ENCODE data around the gene SLBP. TPM values are rescaled to one million over a fixed set of nuclear protein-coding genes. Genes with fewer than 3 reads are reported as not detected.

The SLBP gene
- total and polyA plus RNA-seq, 2 donors (not counting 3 experiments of a cell fraction or from before 2014, with no cell fraction given): 48.3 to 63.1 TPM

DNA sequence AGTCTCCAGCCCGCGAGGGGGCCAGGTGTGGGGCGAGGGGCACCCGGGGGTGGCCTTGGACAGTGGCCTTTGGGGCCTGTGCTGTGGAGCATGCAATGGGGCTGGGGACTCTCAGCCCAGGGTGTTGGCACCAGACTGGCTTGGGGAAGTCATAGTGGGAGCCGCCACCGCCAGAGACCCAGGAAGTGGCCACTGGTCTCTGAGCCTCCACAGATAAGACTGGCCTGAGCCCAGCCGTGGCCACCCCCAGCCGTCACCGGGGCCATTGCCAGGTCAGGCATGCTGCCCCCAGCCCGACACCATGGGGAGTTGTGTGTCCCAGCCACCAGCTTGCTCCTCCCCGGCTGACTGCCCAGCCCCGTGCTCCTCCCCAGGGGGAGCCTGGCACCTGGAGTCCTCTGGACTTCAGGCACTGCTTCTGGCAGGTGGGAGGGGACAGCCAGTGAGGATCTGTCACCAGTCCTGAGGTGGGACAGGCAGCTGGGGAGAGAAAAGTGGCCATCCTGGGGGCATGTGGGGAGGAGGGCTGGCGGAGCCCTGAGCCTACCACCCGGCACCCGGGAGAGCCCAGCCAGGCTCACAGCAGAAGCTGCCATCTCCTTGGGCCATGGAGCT lies 41.7 kb upstream of the SLBP start:
- Histone ChIP-seq H3K79me2 (ENCODE audit: control insufficient read depth, insufficient read depth, low read length) (no peaks in the 10 kb centered on the region), H3K27me3 (ENCODE audit: control insufficient read depth in 2 of 2, insufficient read depth in 2 of 2, low read length in 2 of 2) (no peaks in the 10 kb centered on the region), H3K9me1 (replicated peaks; ENCODE audit: control insufficient read depth, extremely low read depth, insufficient read depth, low read length) (no peaks in the 10 kb centered on the region), H3K9me3 (replicated peaks; ENCODE audit: control insufficient read depth, insufficient read depth, low read length) (no peaks in the 10 kb centered on the region), H3K4me1 (ENCODE audit: control insufficient read depth, extremely low read depth, insufficient read depth, low read length) (peaks cover 4% of the 10 kb centered on the region), H3K27ac (ENCODE audit: insufficient read depth, low read depth, low read length) (no peak overlapping the region), H4K20me1 (replicated peaks; ENCODE audit: control insufficient read depth, extremely low read depth, insufficient read depth, low read length) (no peaks in the 10 kb centered on the region), H2AFZ (ENCODE audit: low read depth, low read length) (no peak overlapping the region), H3K4me3 (replicated peaks in 1 of 3; ENCODE audit: insufficient read depth in 1 of 3, low read depth in 1 of 3, low read length in 3 of 3) (no peak overlapping the region), H3K36me3 (ENCODE audit: control insufficient read depth in 2 of 2, extremely low read depth in 1 of 2, insufficient read depth in 2 of 2, low read length in 2 of 2) (no peaks in the 10 kb centered on the region), H3K9ac (replicated peaks; ENCODE audit: extremely low read depth, insufficient read depth, low read length) (no peak overlapping the region), H3K4me2 (ENCODE audit: insufficient read depth, low read length) (no peak overlapping the region)
- intact Hi-C loops (cut with micrococcal nuclease): no loop called here
- TF ChIP-seq, protein P1, sequence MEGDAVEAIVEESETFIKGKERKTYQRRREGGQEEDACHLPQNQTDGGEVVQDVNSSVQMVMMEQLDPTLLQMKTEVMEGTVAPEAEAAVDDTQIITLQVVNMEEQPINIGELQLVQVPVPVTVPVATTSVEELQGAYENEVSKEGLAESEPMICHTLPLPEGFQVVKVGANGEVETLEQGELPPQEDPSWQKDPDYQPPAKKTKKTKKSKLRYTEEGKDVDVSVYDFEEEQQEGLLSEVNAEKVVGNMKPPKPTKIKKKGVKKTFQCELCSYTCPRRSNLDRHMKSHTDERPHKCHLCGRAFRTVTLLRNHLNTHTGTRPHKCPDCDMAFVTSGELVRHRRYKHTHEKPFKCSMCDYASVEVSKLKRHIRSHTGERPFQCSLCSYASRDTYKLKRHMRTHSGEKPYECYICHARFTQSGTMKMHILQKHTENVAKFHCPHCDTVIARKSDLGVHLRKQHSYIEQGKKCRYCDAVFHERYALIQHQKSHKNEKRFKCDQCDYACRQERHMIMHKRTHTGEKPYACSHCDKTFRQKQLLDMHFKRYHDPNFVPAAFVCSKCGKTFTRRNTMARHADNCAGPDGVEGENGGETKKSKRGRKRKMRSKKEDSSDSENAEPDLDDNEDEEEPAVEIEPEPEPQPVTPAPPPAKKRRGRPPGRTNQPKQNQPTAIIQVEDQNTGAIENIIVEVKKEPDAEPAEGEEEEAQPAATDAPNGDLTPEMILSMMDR (IDR thresholded peaks at IDR 0.05; ENCODE audit: extremely low read depth in 1 of 2, insufficient read depth in 1 of 2, low read depth in 1 of 2, low read length in 2 of 2): no peak
- TF ChIP-seq, protein P2, sequence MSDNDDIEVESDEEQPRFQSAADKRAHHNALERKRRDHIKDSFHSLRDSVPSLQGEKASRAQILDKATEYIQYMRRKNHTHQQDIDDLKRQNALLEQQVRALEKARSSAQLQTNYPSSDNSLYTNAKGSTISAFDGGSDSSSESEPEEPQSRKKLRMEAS (IDR thresholded peaks at IDR 0.05; ENCODE audit: insufficient read depth, insufficient read length): no peak
- no peak for TF ChIP-seq GATA2 (IDR thresholded peaks at IDR 0.05; ENCODE audit: insufficient read depth, insufficient read length, low read depth, low read length)
- TF ChIP-seq MYC (IDR thresholded peaks at IDR 0.05; ENCODE audit: low read depth, low read length): no peak
- no peak for TF ChIP-seq EZH2 (IDR thresholded peaks at IDR 0.05; ENCODE audit: borderline replicate concordance, low read depth, low read length, severe bottlenecking)
- no peak for TF ChIP-seq FOS (IDR thresholded peaks at IDR 0.05; ENCODE audit: borderline replicate concordance, insufficient read depth, low read length)
- TF ChIP-seq POLR2AphosphoS5 (IDR thresholded peaks at IDR 0.05; ENCODE audit: insufficient read depth, low read depth, low read length): no peak
- TF ChIP-seq POLR2A (IDR thresholded peaks at IDR 0.05; ENCODE audit: low read depth, low read length): no peak
- TF ChIP-seq JUN (IDR thresholded peaks at IDR 0.05; ENCODE audit: borderline replicate concordance, insufficient read depth, insufficient read length, low read depth): no peak
- dilution Hi-C loops (cut with MboI; ENCODE audit: extremely low pct_ligation_motif_present, low sequenced_read_pairs): no loop called here
- DNase-seq (ENCODE audit: low read depth, low spot score) (no peak), FAIRE-seq (no peak)
- BruUV-seq (replicated peaks): no TSS peak
- ChIA-PET POLR2A (no interaction called here), CTCF (interaction anchor here (0.7 to 3.2 kb wide), 3 partner anchors 8 to 57 kb away, joined by 3 to 17 read pairs (median 4); no protein-coding TSS in a partner anchor)

Data from endothelial cell of umbilical vein (primary cell).